Measurements from ENCODE around the gene DPF3. TPM values are rescaled to one million over a fixed set of nuclear protein-coding genes. Genes with fewer than 3 reads are reported as not detected.

DPF3 gene
- total RNA-seq, 1 donor from 2014 or later, result 0.86 TPM

GRCh38 chr14:72597252-72598233 lies 296.4 kb downstream of the DPF3 start:
- no peak overlapping the region for H3K4me3 ChIP-seq (ENCODE audit: low read depth, low read length)
- DNase-seq (ENCODE audit: low read depth), result no peak
- TF ChIP-seq CTCF (conservative IDR thresholded peaks at IDR 0.05; ENCODE audit: low read depth, low read length), result no peak

- TF ChIP-seq CTCF (conservative IDR thresholded peaks at IDR 0.05; ENCODE audit: low read depth, low read length), result no peak
- DNase-seq (ENCODE audit: low read depth), result no peak
- no peak overlapping the region for H3K4me3 ChIP-seq (ENCODE audit: low read depth, low read length)
Observed at GRCh38 chr14:72595152-72595862, 298.6 kb downstream of the DPF3 start.

GRCh38 chr14:72594099-72594901 lies 299.6 kb downstream of the DPF3 start:
- DNase-seq (ENCODE audit: low read depth), result no peak
- no peak overlapping the region for H3K4me3 ChIP-seq (ENCODE audit: low read depth, low read length)
- TF ChIP-seq CTCF (conservative IDR thresholded peaks at IDR 0.05; ENCODE audit: low read depth, low read length), result no peak

GRCh38 chr14:72591391-72591790 lies 302.5 kb downstream of the DPF3 start:
- no peak for DNase-seq (ENCODE audit: low read depth)
- TF ChIP-seq CTCF (conservative IDR thresholded peaks at IDR 0.05; ENCODE audit: low read depth, low read length), result no peak

GRCh38 chr14:72590577-72590976 lies 303.3 kb downstream of the DPF3 start:
- TF ChIP-seq CTCF (conservative IDR thresholded peaks at IDR 0.05; ENCODE audit: low read depth, low read length), result no peak
- H3K4me3 ChIP-seq (ENCODE audit: low read depth, low read length), result no peak overlapping the region
- no peak for DNase-seq (ENCODE audit: low read depth)

More at GRCh38 chr14:72591391-72591790, 302.5 kb downstream of the DPF3 start:
- H3K4me3 ChIP-seq (ENCODE audit: low read depth, low read length), result no peak overlapping the region

GRCh38 chr14:72589652-72590051 lies 304.2 kb downstream of the DPF3 start:
- no peak for DNase-seq (ENCODE audit: low read depth)
- H3K4me3 ChIP-seq (ENCODE audit: low read depth, low read length), result no peak overlapping the region
- TF ChIP-seq CTCF (conservative IDR thresholded peaks at IDR 0.05; ENCODE audit: low read depth, low read length), result no peak

All from epithelial cell of proximal tubule (primary cell).